Ovary (tissue), 3 donors: ENCODE measurements around the gene DEDD.

ENCODE experiments used
- CTCF ChIP-seq, 3 donors: fragments of 450-650 bp in 2 of 3; fragments of 200-600 bp in 1 of 3; IDR thresholded peaks; one replicate each; pipeline versions ENCODE4 v1.5.1 to v1.8.0; 2016 to 2022; ENCODE audit warnings: antibody characterized with exemption in 3 of 3, mild to moderate bottlenecking in 1 of 3
- EP300 ChIP-seq: sonication (generic); formaldehyde crosslinking; IDR thresholded peaks from one replicate; pipeline ENCODE4 v1.6.1; 2017; ENCODE audit warnings: antibody characterized with exemption
- POLR2A ChIP-seq: fragments of 450-650 bp; IDR thresholded peaks from one replicate; pipeline ENCODE4 v1.6.1; 2017; ENCODE audit warnings: antibody characterized with exemption, mild to moderate bottlenecking, moderate library complexity
- donor health status: DM: no; HTN: no; CAD: no.

- no peak for TF ChIP-seq EP300
- no peak for TF ChIP-seq POLR2A
- no peak for TF ChIP-seq CTCF (IDR thresholded peaks at IDR 0.05)
Measured at GRCh38 chr1:161099090-161099802, 33.2 kb downstream of the DEDD start.
